22Rv1 (cell line): ENCODE measurements around the gene CFAP119.

Experiments used
- H3K27ac ChIP-seq: fragments of 450-650 bp; 2 replicates; pipeline ENCODE4 v1.5.1; 2017
- ZFX ChIP-seq: fragments of 450-650 bp; IDR thresholded peaks from 2 replicates; pipeline ENCODE4 v1.6.1; 2017; ENCODE audit warnings: antibody characterized with exemption, borderline replicate concordance
- TF ChIP-seq, protein P1 (sequence below): fragments of 450-650 bp; IDR thresholded peaks from 2 replicates; pipeline ENCODE4 v1.5.1; 2017; ENCODE audit warnings: mild to moderate bottlenecking

CFAP119 gene

GRCh38 chr16:30764816-30765465 lies 3.1 kb upstream of the CFAP119 start:
- no peak for TF ChIP-seq ZFX
- TF ChIP-seq, protein P1, sequence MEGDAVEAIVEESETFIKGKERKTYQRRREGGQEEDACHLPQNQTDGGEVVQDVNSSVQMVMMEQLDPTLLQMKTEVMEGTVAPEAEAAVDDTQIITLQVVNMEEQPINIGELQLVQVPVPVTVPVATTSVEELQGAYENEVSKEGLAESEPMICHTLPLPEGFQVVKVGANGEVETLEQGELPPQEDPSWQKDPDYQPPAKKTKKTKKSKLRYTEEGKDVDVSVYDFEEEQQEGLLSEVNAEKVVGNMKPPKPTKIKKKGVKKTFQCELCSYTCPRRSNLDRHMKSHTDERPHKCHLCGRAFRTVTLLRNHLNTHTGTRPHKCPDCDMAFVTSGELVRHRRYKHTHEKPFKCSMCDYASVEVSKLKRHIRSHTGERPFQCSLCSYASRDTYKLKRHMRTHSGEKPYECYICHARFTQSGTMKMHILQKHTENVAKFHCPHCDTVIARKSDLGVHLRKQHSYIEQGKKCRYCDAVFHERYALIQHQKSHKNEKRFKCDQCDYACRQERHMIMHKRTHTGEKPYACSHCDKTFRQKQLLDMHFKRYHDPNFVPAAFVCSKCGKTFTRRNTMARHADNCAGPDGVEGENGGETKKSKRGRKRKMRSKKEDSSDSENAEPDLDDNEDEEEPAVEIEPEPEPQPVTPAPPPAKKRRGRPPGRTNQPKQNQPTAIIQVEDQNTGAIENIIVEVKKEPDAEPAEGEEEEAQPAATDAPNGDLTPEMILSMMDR, result no peak
- H3K27ac ChIP-seq, result no peak overlapping the region

- no peak overlapping the region for H3K27ac ChIP-seq
- TF ChIP-seq, protein P1, result no peak
- no peak for TF ChIP-seq ZFX
Observed at GRCh38 chr16:30764086-30764485, 2.2 kb upstream of the CFAP119 start.

DNA sequence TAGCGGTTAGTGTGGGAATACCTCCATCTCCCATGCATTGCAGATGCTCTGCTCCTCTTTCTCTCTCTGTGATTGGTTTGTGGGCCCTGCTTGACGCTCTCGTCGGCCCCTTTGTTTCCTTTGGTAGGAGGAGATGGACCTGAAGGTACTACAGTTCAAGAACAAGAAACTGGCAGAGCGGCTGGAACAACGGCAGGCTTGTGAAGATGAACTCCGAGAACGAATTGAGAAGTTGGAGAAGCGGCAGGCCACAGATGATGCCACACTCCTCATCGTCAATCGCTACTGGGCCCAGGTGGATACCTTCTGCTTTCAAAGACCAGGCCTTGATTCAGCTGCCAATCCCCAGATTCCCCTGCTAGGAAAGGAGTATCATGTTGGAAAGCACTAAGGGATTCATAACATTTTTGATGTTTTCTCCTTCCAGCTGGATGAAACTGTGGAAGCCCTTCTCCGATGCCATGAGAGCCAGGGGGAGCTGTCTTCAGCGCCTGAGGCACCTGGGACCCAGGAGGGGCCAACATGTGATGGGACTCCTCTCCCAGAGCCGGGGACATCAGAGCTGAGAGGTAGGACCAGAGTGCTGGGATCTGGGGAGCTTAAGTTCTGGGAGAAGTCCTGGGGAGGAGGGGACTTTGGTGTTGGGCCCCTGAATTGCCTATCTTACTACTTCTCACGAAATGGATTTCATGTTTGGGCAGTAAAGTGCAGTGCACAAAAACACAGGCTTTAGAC lies 1.3 kb upstream of the CFAP119 start:
- H3K27ac ChIP-seq, result peak overlapping the region; percentile 91

DNA sequence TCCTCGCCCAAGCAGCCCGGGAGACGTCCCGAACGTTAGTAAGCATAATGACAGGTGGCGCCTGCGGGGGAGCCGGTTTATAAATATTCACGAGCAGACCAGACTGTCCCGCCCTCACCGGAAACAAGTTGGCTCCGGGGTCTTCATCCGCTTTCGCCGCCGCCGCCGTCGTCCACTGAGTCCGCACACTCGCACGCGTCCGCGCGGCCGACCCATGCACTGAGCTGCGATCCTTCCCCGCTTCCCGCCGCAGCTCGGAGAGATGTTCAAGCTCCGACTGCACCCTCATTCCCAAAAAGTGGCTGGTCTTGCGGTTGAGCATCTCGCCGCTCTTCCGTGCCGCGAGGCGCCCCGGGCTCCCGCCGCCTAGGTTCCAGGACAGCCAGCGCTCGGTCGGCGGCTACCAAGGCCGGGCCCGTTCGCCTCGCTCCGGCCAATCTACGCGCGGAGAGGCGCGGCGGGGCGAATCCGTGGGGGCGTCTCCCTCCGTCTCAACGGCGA lies 385 bp downstream of the CFAP119 start:
- TF ChIP-seq, protein P1, result no peak
- no peak for TF ChIP-seq ZFX
- peak overlapping the region; percentile 91 for H3K27ac ChIP-seq

More for the DNA sequence above, 1.3 kb upstream of the CFAP119 start:
- TF ChIP-seq, protein P1, result no peak
- TF ChIP-seq ZFX, result no peak

DNA sequence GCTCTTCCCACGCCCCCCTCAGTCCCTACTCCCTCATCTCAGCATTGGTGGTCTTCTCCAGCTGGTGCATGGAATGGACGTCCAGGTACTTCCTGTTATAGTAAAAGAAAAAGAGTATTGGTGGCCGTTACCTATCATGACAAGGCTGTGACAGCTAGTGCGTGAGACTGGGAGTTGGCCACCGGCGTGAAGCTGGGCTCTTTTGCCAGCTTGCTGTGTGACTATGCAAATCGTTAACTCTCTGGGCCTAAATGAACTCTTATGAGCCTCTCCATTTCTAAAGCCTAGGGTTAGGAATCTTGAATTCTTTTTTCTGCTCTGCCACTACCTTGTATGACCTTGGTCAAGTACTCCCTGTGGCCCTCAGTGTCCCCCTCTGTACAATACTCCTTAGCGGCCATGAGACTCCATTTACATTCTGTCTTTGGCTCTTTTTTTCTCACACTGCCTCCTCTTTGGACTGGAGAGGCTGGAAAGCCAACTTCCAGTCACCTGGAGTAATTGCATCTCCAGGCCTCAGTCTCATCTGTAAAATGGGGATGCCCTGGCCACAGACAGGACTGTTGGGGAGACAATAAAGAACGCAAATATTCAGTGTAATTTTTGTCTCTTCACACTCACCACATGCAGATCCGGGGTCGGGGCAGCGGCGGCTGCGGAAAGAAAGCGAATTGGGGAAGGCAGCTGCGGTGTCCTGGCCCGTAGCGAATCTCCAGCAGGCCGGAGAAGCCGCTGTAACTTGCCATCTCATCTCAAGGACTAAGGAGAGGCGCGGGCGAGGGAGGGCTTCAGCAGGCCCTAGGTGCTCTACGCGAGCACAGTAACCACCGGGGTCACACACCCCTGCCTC lies 1.1 kb downstream of the CFAP119 start:
- peak overlapping the region; percentile 91 for H3K27ac ChIP-seq
- no peak for TF ChIP-seq ZFX
- TF ChIP-seq, protein P1, result no peak

DNA sequence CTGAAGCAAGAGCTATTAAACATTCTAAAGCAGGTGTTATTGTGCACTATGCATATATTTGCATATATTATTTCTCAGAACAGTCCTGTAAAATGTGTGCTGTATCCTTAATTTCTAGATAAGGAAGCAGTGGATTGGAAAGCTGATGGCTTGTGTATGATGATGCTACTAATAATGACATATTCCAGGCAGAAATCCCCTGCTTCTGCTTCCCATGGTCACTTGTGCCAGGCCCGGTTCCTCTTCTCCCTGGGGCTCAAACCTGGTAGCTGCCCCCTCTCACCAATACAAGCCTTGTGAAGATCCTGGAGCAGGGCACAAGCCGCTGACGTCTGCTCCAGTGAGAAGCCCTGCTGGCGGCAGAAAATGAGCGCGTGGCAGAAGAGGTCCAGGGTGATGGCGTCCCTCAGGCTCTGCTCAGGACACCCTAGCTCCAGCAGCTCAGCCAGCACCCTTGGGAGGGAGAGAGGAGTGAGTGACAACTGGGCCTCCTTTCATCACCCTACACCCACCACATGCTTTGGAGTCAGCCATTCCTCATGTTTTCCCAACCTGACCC lies 1.8 kb downstream of the CFAP119 start:
- TF ChIP-seq ZFX, result no peak
- TF ChIP-seq, protein P1, result no peak
- H3K27ac ChIP-seq, result peak overlapping the region; percentile 91; the same call in 1 of the 2 replicates
